Stimulated activated memory B cell treated with anti-CD40 and anti-IgM and Interleukin-4, amounts not matched to agents 10 μg/mL and 1 μg/mL and 100 μg/mL, for 72 hours (primary cell): Measurements from ENCODE around the gene LCK.

ENCODE experiments used
- ATAC-seq: fragments of 150-1000 bp; cut with Tn5 transposase; 2 replicates; pipeline ENCODE4 v1.10.0; 2021
- H3K27ac Mint-ChIP-seq: one replicate; pipeline ENCODE4 v1.8.0; 2022; ENCODE audit warnings: mild to moderate bottlenecking, mixed read lengths
- H3K27me3 Mint-ChIP-seq: one replicate; pipeline ENCODE4 v1.8.0; 2022; ENCODE audit warnings: mixed read lengths
- H3K36me3 Mint-ChIP-seq: one replicate; pipeline ENCODE4 v1.8.0; 2022; ENCODE audit warnings: mixed read lengths
- H3K4me1 Mint-ChIP-seq: one replicate; pipeline ENCODE4 v1.8.0; 2022; ENCODE audit warnings: mixed read lengths
- H3K4me3 Mint-ChIP-seq: one replicate; pipeline ENCODE4 v1.8.0; 2022; ENCODE audit warnings: mild to moderate bottlenecking, moderate library complexity, mixed read lengths
- H3K9me3 Mint-ChIP-seq: one replicate; pipeline ENCODE4 v1.8.0; 2022; ENCODE audit warnings: mixed read lengths

Gene LCK

DNA sequence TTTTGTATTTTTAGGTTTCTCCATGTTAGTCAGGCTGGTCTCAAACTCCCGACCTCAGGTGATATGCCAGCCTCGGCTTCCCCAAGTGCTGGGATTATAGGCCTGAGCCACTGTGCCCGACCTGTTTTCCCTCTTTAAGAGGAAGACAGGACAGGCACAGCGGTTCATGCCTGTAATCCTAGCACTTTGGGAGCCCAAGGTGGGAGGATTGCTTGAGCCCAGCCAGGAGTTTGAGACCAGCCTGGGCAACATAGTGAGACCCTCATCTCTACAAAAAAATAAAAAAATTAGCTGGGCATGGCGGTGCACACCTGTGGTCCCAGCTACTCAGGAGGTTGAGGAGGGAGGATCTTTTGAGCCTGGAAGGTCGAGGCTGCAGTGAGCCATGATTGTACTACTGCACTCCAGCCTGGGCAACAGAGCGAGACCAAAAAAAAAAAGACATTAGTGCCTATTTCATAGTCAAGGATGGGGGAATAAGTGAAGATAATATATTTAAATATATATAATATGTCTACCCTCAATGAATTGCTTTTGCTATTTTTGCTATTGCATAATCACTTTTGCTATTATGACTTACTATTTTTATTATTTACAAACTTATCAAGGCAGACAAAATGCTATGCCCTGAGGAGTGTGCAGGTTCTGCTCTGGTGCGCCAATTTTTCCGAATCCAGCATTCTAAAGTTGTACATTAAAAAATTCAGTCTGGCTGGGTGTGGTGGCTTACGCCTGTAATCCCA, 67.2 kb downstream of the LCK start:
- no peak for ATAC-seq
- no peaks in the 10 kb centered on the region for H3K27me3 Mint-ChIP-seq
- H3K4me1 Mint-ChIP-seq = peaks cover 62% of the 10 kb centered on the region
- H3K9me3 Mint-ChIP-seq = no peaks in the 10 kb centered on the region
- H3K4me3 Mint-ChIP-seq = no peak overlapping the region
- peak overlapping the region; percentile 94 for H3K27ac Mint-ChIP-seq
- peaks cover 25% of the 10 kb centered on the region for H3K36me3 Mint-ChIP-seq

DNA sequence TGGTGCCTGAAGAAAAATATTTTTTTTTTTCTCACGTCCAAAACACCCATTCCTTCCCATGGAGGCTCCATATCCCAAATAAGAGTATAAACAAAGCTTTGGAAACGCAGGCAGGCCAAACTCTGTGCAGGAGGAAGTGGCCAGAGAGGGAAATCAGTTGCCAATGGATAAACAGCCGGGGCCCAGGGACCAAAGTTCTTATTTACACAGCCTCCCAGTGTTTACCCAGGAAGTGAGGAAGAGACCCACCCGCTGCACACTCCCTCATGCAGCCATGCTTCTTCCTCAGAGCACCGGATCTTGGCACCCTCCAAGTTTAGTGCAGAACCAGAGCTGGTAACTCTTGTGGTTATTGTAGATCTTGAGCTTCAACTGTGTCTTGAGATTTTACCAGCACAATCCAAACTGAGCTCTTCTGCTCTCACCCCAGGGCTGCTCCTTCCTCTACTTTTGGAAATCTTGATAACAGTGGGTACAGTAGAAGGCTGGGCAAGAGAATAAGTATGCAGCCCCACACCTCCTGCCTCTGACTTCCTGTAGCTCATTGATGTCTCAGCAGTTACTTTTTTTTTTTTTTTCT, 70.7 kb downstream of the LCK start:
- peak overlapping the region; percentile 86 for H3K27ac Mint-ChIP-seq
- H3K9me3 Mint-ChIP-seq = no peaks in the 10 kb centered on the region
- peaks cover 25% of the 10 kb centered on the region for H3K36me3 Mint-ChIP-seq
- peaks cover 55% of the 10 kb centered on the region for H3K4me1 Mint-ChIP-seq
- ATAC-seq = peak; percentile 55
- peak overlapping the region; percentile 46 for H3K4me3 Mint-ChIP-seq
- no peaks in the 10 kb centered on the region for H3K27me3 Mint-ChIP-seq

DNA sequence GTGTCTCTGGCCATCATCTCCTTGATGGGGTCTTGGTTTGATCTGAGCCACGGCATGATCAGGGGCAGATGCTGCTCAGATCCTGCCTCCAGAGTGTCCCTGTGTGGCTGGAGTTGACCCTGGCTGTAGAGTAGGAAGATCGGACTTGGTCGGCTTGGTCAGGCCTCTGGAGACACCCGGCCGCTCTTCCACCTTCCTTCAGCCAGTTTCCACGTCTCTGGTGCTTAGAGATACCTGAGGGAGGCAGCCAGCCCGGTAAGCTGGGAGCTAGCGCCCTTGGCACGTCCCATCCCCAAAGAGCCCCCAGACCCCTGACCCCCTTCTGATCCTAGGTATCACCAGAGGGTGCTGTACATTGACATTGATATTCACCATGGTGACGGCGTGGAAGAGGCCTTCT, 76.1 kb downstream of the LCK start:
- Mint-ChIP-seq H3K27me3 (no peaks in the 10 kb centered on the region), H3K9me3 (no peaks in the 10 kb centered on the region), H3K36me3 (peaks cover 51% of the 10 kb centered on the region), H3K27ac (no peak overlapping the region), H3K4me3 (no peak overlapping the region), H3K4me1 (peaks cover 46% of the 10 kb centered on the region)
- no peak for ATAC-seq

GRCh38 chr1:32329931-32330466, 78.9 kb downstream of the LCK start:
- Mint-ChIP-seq H3K4me3 (no peak overlapping the region), H3K9me3 (no peaks in the 10 kb centered on the region), H3K27ac (peak overlapping the region; percentile 45), H3K27me3 (no peaks in the 10 kb centered on the region), H3K36me3 (peaks cover 55% of the 10 kb centered on the region), H3K4me1 (peaks cover 46% of the 10 kb centered on the region)
- ATAC-seq = peak; percentile 10

GRCh38 chr1:32330558-32331151, 79.6 kb downstream of the LCK start:
- Mint-ChIP-seq H3K9me3 (no peaks in the 10 kb centered on the region), H3K4me1 (peaks cover 48% of the 10 kb centered on the region), H3K36me3 (peaks cover 48% of the 10 kb centered on the region), H3K27me3 (no peaks in the 10 kb centered on the region), H3K27ac (peak overlapping the region; percentile 45), H3K4me3 (no peak overlapping the region)
- ATAC-seq = no peak

DNA sequence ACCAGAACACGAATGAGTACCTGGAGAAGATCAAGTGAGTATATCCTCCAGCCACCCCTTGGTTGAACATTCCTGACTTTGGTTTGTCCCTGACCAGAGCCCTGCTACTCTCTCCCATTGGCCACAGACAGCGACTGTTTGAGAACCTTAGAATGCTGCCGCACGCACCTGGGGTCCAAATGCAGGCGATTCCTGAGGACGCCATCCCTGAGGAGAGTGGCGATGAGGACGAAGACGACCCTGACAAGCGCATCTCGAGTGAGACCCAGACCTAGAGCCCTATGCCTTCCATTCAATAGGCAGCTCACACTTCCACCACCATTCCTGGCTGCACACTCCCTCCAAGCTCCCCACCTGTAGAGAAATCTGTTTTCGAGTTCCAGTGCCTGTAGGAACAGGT, 80.5 kb downstream of the LCK start:
- no peak for ATAC-seq
- Mint-ChIP-seq H3K27me3 (no peaks in the 10 kb centered on the region), H3K4me3 (no peak overlapping the region), H3K27ac (peak overlapping the region; percentile 40), H3K4me1 (peaks cover 49% of the 10 kb centered on the region), H3K9me3 (no peaks in the 10 kb centered on the region), H3K36me3 (peaks cover 47% of the 10 kb centered on the region)

DNA sequence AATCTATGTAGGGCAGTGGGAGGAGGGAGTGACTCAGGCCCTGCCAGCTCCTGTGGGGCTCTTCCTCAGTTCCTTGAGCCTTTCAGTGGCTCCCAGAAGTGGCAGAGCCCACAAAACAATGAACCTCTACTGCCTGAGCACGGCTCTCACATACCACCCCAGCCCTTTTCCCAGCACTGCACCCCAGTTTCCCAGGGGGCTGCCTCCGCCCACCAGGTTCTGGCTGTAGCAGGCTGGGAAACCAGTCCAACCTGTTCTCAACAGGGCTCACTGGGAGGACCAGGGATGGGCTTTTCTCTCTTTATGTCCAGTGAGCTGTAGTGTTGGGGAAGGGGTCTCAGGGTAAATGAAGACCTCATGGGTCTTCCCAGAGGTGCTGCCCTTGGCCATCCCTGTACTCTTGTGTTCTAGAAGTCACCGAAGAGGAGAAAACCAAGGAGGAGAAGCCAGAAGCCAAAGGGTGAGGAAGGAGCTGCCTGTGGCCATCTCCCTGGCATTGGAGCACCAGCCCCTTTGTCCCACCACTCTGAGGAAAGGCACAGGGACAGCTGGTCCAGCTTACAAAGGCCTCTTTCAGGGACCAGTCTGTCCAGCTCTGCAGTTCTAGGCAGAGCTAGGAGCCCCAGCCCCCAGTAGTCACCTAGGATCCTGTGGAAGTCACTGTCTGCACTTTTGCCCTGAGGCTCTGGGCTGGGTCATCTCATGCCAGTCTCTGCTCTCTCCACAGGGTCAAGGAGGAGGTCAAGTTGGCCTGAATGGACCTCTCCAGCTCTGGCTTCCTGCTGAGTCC, 81.4 kb downstream of the LCK start:
- no peaks in the 10 kb centered on the region for H3K9me3 Mint-ChIP-seq
- H3K27me3 Mint-ChIP-seq = no peaks in the 10 kb centered on the region
- H3K36me3 Mint-ChIP-seq = peaks cover 47% of the 10 kb centered on the region
- peaks cover 58% of the 10 kb centered on the region for H3K4me1 Mint-ChIP-seq
- ATAC-seq = no peak
- H3K4me3 Mint-ChIP-seq = no peak overlapping the region
- H3K27ac Mint-ChIP-seq = peak overlapping the region; percentile 40

- H3K4me1 Mint-ChIP-seq = peaks cover 68% of the 10 kb centered on the region
- peak overlapping the region; percentile 89 for H3K4me3 Mint-ChIP-seq
- H3K9me3 Mint-ChIP-seq = no peaks in the 10 kb centered on the region
- no peak for ATAC-seq
- H3K36me3 Mint-ChIP-seq = peaks cover 42% of the 10 kb centered on the region
- no peaks in the 10 kb centered on the region for H3K27me3 Mint-ChIP-seq
- peak overlapping the region; percentile 67 for H3K27ac Mint-ChIP-seq
These were observed 82.3 kb downstream of the LCK start for GRCh38 chr1:32333251-32333963.

DNA sequence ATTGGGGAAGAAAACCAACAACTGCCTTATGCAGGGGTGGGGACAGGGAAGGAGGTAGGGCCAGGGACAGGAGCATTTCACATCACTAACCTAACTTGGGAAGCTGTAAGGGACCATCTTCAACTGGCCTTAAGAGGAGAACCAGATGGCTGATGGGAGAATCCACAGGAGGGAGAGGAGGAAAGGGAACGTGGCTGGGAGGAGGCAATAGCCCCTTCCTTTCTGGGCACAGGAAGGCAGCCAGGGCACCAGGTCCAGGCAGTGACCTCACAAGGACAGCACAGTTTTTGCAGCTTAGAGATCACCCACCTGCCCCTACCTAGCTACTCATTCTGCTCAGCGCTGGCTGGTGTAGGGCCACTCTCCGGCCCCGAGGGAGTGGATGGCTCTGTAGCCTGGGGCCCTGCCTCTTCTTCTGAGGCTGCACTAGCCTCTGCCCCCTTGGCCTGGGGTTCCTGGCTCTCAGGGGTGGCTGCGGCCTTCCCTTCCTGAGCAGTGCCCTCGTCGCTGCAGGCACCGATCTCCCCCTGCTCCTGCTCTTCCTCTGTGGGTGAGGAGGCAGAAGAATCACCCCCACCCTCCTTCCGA, 83.3 kb downstream of the LCK start:
- Mint-ChIP-seq H3K9me3 (no peaks in the 10 kb centered on the region), H3K4me1 (peaks cover 76% of the 10 kb centered on the region), H3K27ac (peak overlapping the region; percentile 67), H3K4me3 (peak overlapping the region; percentile 89), H3K36me3 (peaks cover 36% of the 10 kb centered on the region), H3K27me3 (no peaks in the 10 kb centered on the region)
- ATAC-seq = no peak

GRCh38 chr1:32334864-32335534, 83.9 kb downstream of the LCK start:
- ATAC-seq = peak; percentile 42
- Mint-ChIP-seq H3K9me3 (no peaks in the 10 kb centered on the region), H3K27me3 (no peaks in the 10 kb centered on the region), H3K27ac (peak overlapping the region; percentile 67), H3K4me3 (peak overlapping the region; percentile 89), H3K4me1 (peaks cover 76% of the 10 kb centered on the region), H3K36me3 (peaks cover 30% of the 10 kb centered on the region)

DNA sequence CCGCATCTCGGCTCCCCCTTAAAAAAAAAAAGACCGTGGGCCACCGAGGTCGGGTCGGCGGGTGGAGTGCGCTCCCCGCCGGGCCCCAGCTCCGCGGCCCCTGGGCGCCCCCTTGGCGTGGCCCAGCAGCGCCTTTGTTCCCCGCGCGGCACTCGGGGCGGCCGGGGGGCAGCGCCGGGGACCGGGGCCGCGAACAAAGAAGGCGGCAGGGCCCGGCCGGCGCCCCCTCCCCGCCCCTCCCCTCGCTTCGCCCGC, 84.4 kb downstream of the LCK start:
- Mint-ChIP-seq H3K36me3 (peaks cover 25% of the 10 kb centered on the region), H3K4me1 (peaks cover 77% of the 10 kb centered on the region), H3K9me3 (no peaks in the 10 kb centered on the region), H3K27ac (no peak overlapping the region), H3K4me3 (peak overlapping the region; percentile 89), H3K27me3 (no peaks in the 10 kb centered on the region)
- ATAC-seq = peak; percentile 9
